Urinary bladder (tissue), 4 donors: Measurements from ENCODE around the gene CLCN4. TPM values are rescaled to one million over a fixed set of nuclear protein-coding genes. Genes with fewer than 3 reads are reported as not detected.

Source experiments
- DNase-seq: peaks from one replicate; pipeline ENCODE4 v3.0.0-alpha.2; 2015; ENCODE audit errors: extremely low spot score
- H3K27ac ChIP-seq: one replicate; pipeline ENCODE4 v1.5.1; 2013; ENCODE audit warnings: low read depth, mild to moderate bottlenecking, moderate library complexity
- H3K36me3 ChIP-seq: one replicate; pipeline ENCODE4 v1.6.1; 2013; ENCODE audit warnings: mild to moderate bottlenecking, moderate library complexity; ENCODE audit not compliant: insufficient read depth
- H3K4me1 ChIP-seq: one replicate; pipeline ENCODE4 v1.6.1; 2013; ENCODE audit warnings: mild to moderate bottlenecking, moderate library complexity; ENCODE audit not compliant: insufficient read depth
- H3K4me3 ChIP-seq: one replicate; pipeline ENCODE4 v1.5.1; 2013; ENCODE audit warnings: low read depth, low read length
- WGBS: extraction: QIAGEN DNeasy Blood & Tissue Kit; methylation state at CpG from one replicate; pipeline ENCODE4 v1.1.7; 2013; 5-methylcytosine and 5-hydroxymethylcytosine counted together
- polyA plus RNA-seq: library from polyadenylated mRNA; stranded (reverse); fragments of 200-250 nt; gene quantifications from one replicate; pipeline ENCODE4 v1.2.3, GENCODE V29; 2013
- total RNA-seq: library from RNA; depleted of rRNA; stranded (reverse); fragments of >200 nt; gene quantifications from one replicate; pipeline ENCODE4 v1.2.3, GENCODE V29; 2014
- donor health status: healthy with polysubstance abuse.
- donor health status: healthy.

Gene CLCN4
- total and polyA plus RNA-seq, 2 donors: 1.0 to 4.4 TPM

- Histone ChIP-seq H3K4me1 (no peaks in the 10 kb centered on the region), H3K27ac (no peak overlapping the region), H3K4me3 (no peak overlapping the region), H3K36me3 (no peaks in the 10 kb centered on the region)
- no peak for DNase-seq
- 85% methylated on average over 2 of the region's 2 CpGs for WGBS
Observed at GRCh38 chrX:10278716-10279115, 121.9 kb downstream of the CLCN4 start.

GRCh38 chrX:10280071-10280470 lies 123.3 kb downstream of the CLCN4 start:
- WGBS: 78% methylated on average over 2 of the region's 2 CpGs
- Histone ChIP-seq H3K36me3 (no peaks in the 10 kb centered on the region), H3K27ac (no peak overlapping the region), H3K4me3 (no peak overlapping the region), H3K4me1 (no peaks in the 10 kb centered on the region)
- no peak for DNase-seq

GRCh38 chrX:10282490-10282889 lies 125.7 kb downstream of the CLCN4 start:
- Histone ChIP-seq H3K36me3 (no peaks in the 10 kb centered on the region), H3K4me1 (no peaks in the 10 kb centered on the region), H3K4me3 (no peak overlapping the region), H3K27ac (no peak overlapping the region)
- DNase-seq: no peak
- WGBS: 100% methylated on average over 1 of the region's 1 CpG

- H3K4me1 ChIP-seq: no peaks in the 10 kb centered on the region
- H3K27ac ChIP-seq: no peak overlapping the region
- no peak for DNase-seq
- WGBS: 92% methylated on average over 6 of the region's 6 CpGs
- H3K36me3 ChIP-seq: no peaks in the 10 kb centered on the region
- H3K4me3 ChIP-seq: no peak overlapping the region
Observed at GRCh38 chrX:10286195-10286594, 129.4 kb downstream of the CLCN4 start.

Other genes starting within 250 kb of the CLCN4 start
- gene CLDN34, start 189.6 kb upstream of the CLCN4 start, total RNA-seq: 0.32 TPM
- gene CLDN34, start 189.6 kb upstream of the CLCN4 start, polyA plus RNA-seq: not detected